ENCODE results near the gene LUC7L3.
"Not testable (repeated sequence)": the region's sequence is repeated elsewhere in the genome, so short reads cannot be mapped to it uniquely, and the experiment has no call there.

LUC7L3 gene

DNA sequence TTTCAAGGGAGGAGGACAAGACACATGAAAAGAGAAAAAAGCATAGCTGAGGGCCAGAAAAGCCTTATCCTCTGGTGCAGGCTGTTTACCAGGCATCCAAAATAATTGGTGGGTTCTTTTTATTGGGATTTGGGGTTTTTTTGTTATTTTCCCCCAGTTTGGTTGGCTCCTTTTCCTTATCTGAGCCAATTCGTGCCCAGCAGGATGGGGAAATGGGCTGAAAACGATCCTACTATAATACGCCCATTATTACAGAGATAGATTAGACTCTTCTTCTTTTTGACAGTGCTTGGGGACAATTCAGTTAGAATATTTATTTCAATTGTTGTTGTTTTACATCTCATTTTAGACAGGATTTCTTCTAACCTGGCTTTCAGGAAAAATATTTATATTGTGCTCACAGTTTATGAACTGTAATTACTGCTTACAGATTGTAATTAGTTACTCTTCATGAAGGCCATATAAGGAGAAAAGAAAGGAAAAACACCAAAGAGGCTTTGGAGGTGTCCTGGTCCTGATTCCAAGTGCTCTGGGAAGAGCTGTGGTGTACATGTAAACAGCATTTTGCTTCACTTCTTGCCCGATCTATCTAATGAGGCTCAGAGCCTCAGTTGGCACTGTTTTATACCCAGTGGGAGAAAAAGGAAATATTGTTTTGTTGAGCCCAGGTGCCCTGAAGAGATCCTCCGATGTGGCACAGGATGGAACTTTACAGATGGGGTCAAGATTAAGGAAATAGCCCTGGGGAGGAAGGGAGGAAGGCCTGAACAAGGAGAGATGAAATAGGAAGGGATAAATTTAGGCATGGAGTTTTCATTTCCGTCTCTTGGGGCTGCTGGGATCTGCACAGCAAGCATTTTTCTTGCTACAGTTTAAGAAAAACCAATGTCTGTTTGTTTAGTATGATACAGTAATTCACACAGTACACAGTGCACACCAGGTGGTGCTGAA, 11.1 kb upstream of the LUC7L3 start:
- DNase-seq (ENCODE audit: low read depth in 3 of 3, low spot score in 1 of 3) = no peak

GRCh38 chr17:50709053-50709452, 10.3 kb upstream of the LUC7L3 start:
- not testable (repeated sequence) for DNase-seq (ENCODE audit: low read depth in 3 of 3, low spot score in 1 of 3)

GRCh38 chr17:50710025-50710424, 9.4 kb upstream of the LUC7L3 start:
- DNase-seq (ENCODE audit: low read depth in 3 of 3, low spot score in 1 of 3) = no peak

DNA sequence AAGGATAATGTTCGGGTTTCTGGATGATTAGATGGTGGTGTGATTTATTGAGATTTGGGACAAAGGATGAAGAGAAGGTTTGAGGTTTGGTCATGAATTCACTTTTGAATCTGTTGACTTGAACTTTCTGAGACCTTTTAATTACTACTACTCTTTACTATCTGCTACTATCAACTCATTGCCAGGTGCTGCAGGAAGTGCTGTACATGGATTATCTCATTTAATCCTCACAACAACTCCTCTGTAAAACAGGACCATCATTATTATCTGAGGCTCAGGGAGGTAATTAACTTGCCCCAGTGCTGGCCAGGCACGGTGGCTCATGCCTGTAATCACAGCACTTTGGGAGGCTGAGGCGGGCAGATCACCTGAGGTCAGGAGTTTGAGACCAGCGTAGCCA, 8.8 kb upstream of the LUC7L3 start:
- no peak for DNase-seq (ENCODE audit: low read depth in 3 of 3, low spot score in 1 of 3)

DNA sequence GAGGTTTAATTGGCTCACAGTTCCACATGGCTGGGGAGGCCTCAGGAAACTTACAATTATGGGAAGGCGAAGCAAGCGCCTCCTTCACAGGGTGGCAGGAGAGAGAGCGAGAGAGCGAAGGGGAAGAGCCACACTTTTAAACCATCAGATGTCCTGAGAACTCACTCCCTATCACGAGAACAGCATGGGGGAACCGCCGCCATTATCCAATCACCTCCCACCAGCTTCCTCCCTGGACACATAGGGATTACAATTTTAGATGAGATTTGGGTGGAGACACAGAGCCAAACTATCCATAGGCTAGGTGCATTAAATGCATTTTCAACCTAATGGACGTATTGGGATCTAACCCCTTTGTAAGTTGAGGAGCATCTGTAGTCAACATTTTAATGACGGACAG, 6.8 kb upstream of the LUC7L3 start:
- no peak for DNase-seq (ENCODE audit: low read depth in 3 of 3, low spot score in 1 of 3)

DNA sequence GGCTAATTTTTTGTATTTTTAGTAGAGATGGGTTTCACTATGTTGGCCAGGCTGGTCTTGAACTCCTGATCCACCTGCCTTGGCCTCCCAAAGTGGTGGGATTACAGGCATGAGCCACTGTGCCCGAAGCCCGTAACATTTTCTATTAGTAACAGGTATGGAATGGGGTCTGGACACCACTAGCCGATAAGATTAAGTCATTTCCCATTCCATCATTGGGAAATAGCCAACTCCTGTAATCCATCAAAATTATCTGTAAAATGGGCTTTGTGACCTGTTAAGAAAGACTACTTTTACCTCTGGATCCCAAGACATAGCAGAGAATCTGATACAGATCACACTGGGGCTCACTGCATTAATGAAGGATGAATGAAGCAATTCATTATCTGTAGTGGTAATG, 3.9 kb upstream of the LUC7L3 start:
- DNase-seq (ENCODE audit: low read depth in 3 of 3, low spot score in 1 of 3) = no peak

GRCh38 chr17:50719924-50720794, 756 bp downstream of the LUC7L3 start:
- no peak for DNase-seq (ENCODE audit: low read depth in 3 of 3, low spot score in 1 of 3)

DNA sequence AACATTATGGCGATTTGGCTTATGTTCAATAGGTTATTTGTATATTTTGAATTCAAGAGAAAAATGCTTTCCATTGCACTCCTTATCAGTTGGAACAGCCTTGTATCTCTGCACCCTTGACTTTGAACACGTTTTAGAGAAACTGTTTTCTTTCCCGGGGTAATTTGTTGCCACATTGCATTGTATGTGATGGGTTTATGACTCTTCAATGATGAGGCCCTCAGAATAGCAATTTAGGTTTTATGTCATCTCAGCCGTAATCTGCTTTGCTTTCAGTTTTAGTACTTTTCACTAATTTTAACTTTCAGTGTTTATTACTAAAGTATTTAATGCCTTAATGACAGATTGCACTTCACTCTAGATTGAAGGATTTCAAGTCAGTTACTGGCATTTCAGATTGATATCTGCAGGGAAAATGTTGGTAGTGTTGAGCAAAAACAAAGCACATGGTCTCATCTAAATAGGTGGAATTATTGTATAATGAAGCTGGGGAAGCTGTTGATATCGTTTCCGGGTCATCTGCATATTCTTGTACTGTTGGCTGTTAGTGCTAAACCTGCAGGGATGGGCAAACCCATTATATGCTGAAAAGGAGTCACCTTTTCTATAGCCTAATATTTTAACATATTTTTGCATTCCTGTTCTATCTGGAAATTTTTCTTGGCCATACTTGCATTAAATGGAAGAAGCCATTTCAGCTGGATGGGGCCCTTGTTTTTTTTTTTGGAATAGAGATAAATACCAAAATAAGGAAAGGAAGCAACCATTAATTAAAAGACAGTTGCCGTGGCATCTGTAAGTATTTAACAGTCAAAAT, 2.0 kb downstream of the LUC7L3 start:
- DNase-seq (ENCODE audit: low read depth in 3 of 3, low spot score in 1 of 3) = no peak

DNA sequence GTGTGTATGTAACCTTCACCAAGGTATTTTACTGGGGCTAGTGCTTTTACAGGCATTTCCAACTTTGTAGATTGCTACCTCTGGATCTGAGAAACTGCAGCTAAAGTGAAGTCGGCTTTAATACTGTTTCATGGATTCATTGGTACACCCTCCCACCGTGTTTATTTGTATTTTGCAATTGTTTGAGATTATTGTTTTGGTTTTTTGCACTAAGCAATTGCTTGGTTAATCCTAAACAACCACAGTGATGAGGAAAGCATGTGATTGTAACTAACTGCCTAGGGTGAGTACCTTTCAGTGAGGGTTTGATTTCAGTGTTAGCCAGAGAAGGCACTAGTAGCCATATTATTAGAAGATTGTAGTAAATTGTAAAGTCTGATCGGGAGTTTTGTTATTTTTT, 3.3 kb downstream of the LUC7L3 start:
- no peak for DNase-seq (ENCODE audit: low read depth in 3 of 3, low spot score in 1 of 3)

DNA sequence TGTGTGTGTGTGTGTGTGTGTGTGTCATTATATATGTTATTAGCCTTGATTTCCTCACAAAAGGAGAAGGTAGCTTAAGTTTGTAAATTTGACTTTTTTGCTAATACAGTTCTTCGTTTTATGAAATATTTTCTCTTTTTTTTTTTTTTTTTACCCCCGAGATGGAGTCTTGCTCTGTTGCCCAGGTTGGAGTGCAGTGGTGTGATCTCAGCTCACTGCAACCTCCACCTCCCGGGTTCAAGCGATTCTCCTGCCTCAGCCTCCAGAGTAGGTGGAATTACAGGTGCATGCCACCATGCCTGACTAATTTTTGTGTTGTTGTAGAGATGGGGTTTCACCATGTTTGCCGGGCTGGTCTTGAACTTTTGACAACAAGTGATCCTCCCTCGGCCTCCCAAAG, 5.2 kb downstream of the LUC7L3 start:
- not testable (repeated sequence) for DNase-seq (ENCODE audit: low read depth in 3 of 3, low spot score in 1 of 3)

DNA sequence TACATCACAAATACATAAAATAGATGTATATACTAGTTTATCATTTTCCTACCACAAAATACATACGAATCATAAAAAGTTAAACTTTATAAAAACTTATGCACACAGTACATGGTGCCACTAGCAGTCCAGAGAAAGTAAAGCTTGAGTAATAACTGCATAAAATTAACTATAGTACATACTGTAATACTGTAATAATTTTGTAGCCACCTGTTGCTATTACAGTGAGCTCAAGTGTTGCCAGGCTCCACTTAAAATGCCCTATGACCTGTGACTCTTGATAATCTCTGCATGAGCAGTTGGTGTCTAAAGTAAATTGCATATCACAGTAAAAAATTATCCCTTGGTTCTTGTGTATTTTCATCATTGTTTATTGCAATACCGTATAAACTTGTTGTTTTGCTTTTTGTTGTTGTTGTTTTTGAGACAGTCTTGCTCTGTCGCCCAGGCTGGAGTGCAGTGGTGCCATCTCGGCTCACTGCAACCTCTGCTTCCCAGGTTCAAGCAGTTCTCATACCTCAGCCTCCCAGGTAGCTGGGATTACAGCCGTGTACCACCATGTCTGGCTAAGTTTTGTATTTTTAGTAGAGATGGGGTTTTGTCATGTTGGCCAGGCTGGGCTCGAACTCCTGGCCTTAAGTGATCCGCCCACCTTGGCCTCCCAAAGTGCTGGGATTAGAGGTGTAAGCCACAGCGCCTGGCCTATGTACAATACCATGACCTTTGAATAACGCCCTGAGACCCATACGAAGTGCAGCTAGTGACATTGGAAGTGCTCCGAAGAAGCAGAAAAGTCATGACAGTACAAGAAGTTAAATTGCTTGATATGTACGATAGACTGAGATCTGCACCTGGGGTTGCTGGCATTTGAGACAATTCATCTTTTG, 6.6 kb downstream of the LUC7L3 start:
- DNase-seq (ENCODE audit: low read depth in 3 of 3, low spot score in 1 of 3) = no peak

DNA sequence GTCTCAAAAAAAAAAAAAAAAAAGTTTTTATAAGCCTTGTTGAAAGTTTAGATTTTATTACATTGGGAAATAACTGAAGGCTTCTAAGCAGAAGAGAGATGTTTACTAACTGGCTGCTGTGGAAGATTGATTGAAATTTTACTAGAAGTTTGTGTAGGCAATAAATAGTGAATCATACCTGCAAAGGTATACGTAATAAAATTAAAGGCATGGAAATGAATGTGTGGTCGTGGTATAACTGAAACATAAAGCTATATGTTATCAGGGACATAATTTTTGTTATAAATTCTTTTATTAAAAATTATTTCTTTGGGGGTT, 8.7 kb downstream of the LUC7L3 start:
- no peak for DNase-seq (ENCODE audit: low read depth in 3 of 3, low spot score in 1 of 3)

DNA sequence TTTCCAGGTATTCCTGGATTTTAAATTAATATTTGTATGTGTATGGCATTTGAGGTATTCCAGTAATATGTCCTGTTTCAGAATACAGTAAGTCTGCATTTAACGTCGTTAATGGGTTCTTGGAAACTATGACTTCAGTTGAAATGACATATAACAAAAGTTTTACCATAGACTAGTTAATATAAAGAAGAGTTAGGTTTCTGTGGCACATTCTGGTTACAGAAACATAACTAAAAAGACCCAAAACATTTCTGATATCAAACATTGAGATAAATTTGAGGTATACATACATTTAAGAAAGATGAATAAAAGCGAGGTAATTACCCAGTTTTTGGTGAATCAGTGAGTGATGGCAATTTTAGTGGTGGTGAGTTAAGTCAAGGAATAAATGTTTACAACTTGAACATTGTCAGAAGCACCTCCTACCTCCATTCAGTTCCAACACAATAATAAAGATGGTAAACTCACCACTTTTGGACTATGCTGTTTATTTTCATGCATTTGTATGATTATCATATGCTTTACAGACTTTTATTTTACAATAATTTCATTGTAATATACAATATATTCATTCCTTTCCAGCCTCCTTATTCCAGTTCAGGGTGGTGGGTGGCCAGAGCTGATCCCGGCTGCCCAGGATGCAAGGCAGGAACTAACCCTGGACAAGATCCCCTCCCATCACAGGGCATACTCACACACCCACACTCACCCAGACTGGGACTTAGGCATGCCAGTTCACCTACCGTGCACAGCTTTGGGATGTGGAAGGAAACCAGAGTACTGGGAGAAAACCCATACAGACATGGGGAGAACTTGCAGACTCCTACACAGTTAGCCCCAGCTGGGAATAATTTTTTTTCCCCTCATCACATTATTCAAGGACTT, 9.7 kb downstream of the LUC7L3 start:
- no peak for DNase-seq (ENCODE audit: low read depth in 3 of 3, low spot score in 1 of 3)

GRCh38 chr17:50731575-50732460, 12.4 kb downstream of the LUC7L3 start:
- no peak for DNase-seq (ENCODE audit: low read depth in 3 of 3, low spot score in 1 of 3)

GRCh38 chr17:50735287-50735686, 15.9 kb downstream of the LUC7L3 start:
- DNase-seq (ENCODE audit: low read depth in 3 of 3, low spot score in 1 of 3) = no peak

GRCh38 chr17:50737118-50737698, 17.8 kb downstream of the LUC7L3 start:
- DNase-seq (ENCODE audit: low read depth in 3 of 3, low spot score in 1 of 3) = no peak

DNA sequence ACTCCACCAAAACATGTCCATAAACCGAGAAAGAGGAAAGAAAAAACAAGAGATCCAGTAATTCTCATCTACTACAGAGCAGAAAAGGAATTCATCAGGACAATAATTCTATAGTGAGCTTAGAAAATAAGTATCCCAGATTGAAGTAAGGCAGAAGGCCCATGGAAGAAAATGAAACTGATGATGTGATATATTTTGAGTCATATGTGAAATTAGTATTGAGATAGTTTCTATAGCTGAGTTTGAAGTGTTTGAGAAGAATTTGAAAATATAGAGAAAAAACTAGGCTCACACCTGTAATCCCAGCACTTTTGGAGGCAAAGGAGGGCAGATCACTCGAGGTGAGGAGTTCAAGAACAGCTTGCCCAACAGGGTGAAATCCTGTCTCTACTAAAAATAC, 19.7 kb downstream of the LUC7L3 start:
- DNase-seq (ENCODE audit: low read depth in 3 of 3, low spot score in 1 of 3) = no peak

DNA sequence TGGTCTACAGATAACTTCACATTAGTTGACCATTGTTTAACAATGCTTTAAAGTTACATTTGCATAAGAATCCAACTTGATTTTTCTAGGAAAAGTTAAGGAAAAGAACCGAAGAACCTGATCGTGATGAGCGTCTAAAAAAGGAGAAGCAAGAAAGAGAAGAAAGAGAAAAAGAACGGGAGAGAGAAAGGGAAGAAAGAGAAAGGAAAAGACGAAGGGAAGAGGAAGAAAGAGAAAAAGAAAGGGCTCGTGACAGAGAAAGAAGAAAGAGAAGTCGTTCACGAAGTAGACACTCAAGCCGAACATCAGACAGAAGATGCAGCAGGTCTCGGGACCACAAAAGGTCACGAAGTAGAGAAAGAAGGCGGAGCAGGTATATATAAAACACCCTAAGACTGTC, 26.2 kb downstream of the LUC7L3 start:
- DNase-seq (ENCODE audit: low read depth in 3 of 3, low spot score in 1 of 3) = no peak

All from stimulated activated CD4-positive, alpha-beta T cell treated with anti-CD3 and anti-CD28 coated beads, TNF-alpha, amount 100 ng/mL, for 1 hour (primary cell).